Measurements from ENCODE around the gene LEO1.
"Not testable (repeated sequence)": the region's sequence is repeated elsewhere in the genome, so short reads cannot be mapped to it uniquely, and the experiment has no call there.

LEO1 gene

DNA sequence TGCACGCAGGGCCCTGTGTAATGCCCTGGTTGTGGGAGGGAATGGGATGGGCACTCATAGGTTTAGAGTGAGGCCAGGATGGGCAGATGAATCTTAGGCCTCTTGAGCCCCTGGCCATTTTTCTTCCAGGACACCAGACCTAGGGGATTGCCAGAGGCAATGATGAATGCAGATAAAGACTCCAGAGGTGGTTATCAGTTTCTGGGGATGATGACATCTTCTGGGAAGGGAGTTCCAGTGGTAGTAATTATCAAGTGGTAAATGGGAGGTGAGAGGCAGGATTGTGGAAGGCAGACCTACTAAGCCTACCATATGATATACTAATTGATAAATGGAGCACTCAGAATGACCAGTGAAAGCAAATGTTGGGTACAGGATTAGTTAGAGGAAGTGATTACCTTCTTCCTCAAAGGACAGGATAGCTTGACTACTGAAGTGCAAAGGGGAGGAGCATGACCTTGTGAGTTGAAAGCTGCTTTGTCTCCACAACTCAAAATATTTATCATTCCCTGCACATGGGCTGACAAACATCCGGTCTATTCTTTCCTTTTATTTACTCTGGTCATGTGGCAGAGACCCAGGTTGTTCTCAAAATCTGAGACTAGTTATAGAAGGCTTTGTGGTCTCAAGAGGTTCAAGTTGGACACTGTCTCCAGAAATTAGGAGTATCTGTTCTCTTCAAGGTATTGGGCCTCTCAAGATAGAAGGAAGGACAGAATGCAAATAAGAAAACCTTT lies 37.3 kb upstream of the LEO1 start:
- peak; percentile 53 for ATAC-seq
- Mint-ChIP-seq H3K4me1 (peaks cover 42% of the 10 kb centered on the region), H3K4me3 (no peak overlapping the region), H3K9me3 (no peaks in the 10 kb centered on the region), H3K27ac (peak overlapping the region; percentile 84), H3K27me3 (no peaks in the 10 kb centered on the region), H3K36me3 (no peaks in the 10 kb centered on the region)

DNA sequence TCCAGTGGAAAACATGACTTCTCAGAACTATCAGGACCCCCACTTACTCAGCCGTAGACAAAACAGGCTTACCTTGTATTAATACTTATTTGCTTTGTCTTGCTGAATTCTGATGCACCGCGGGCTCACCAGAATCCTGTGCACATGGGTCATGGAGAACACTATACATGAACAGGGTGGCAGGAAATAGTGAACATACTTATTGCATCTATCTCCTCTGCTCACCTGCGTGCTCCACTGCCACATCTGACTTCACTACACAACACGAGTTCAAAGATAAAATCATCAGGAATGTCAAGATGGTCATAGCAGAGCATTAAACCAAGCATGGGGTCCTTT lies 36.8 kb upstream of the LEO1 start:
- no peak overlapping the region for H3K4me3 Mint-ChIP-seq
- no peaks in the 10 kb centered on the region for H3K27me3 Mint-ChIP-seq
- ATAC-seq: no peak
- no peaks in the 10 kb centered on the region for H3K36me3 Mint-ChIP-seq
- H3K9me3 Mint-ChIP-seq: no peaks in the 10 kb centered on the region
- peak overlapping the region; percentile 84 for H3K27ac Mint-ChIP-seq
- peaks cover 38% of the 10 kb centered on the region for H3K4me1 Mint-ChIP-seq

DNA sequence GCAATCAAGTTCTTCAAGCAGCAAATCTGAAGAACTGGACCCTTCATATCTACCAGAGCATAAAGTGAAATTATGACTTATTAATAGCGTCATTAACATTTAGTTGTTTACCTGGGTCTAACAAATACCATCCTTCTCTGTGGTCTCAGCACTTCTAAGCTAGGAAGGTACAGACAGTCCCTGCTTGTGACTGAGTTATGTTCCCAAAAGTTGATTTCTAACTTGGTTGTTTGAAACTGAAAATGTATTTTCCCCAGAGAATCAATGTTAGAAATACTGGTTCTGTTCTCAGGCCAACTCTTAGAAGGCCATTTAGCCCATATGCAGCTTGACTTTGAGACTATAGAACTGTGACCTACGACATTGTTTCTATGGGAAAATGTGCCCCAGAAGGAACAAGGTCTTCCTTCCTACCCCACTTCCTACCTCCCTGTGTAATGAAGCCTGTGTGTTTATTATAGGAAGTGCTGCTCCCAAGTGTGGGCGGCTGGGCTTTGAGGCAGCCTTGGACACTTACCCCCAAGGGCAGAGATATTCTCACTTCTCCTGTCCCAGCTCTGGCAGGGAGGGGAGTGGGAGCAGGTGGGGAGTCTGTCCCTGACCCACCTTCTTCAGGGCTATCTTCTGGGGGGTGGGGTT lies 35.2 kb upstream of the LEO1 start:
- H3K4me1 Mint-ChIP-seq: peaks cover 43% of the 10 kb centered on the region

DNA sequence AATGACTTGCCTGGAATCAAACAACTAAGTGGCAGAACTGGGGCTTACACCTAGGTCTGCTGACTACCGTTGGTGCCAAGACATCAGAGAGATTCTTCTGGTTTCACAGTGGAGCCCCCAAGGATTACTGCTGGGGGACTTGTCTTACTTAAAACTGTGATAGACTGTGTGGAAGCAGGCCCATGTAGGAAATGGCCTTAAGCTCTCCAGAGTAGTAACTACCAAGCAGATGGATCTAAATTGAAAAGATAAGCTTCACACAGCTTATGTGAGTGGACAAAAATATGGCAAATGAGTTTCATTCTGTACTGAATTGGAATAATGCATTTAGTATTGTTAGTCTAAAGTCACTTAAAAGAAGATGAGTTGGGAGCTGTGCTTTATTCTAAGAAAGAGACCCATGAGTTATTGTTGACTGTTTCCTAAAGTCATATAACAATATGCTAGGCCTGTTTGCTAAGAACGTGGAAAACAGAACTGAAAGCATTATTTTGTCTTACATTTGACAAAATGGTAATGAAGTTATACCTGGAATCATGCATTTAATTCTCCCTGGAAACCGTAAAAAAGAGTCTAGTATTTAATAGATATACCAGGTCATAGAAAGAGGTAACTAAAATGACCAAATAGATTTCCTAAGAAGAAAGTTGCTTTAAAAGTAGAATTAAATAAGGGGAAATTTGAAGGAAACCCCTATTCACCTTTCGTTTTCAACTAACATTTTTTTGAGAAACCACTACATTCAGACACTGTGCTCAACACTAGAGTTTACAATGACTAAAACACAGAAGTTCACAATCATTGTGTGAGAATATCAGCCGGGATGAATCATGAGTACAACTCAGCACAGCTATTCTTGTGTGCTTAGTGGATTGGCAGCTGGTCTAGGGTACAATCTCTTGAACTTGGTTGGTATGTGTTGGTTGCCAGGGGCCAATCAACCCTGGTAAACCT lies 34.4 kb upstream of the LEO1 start:
- Mint-ChIP-seq H3K4me3 (no peak overlapping the region), H3K27ac (peak overlapping the region; percentile 82), H3K27me3 (no peaks in the 10 kb centered on the region), H3K9me3 (peaks cover 6% of the 10 kb centered on the region), H3K4me1 (peaks cover 43% of the 10 kb centered on the region), H3K36me3 (peaks cover 9% of the 10 kb centered on the region)
- ATAC-seq: peak; percentile 93

More for the DNA sequence above, 35.2 kb upstream of the LEO1 start:
- Mint-ChIP-seq H3K9me3 (peaks cover 6% of the 10 kb centered on the region), H3K27ac (peak overlapping the region; percentile 82), H3K36me3 (peaks cover 9% of the 10 kb centered on the region), H3K27me3 (no peaks in the 10 kb centered on the region), H3K4me3 (peak overlapping the region; percentile 29)
- ATAC-seq: no peak

DNA sequence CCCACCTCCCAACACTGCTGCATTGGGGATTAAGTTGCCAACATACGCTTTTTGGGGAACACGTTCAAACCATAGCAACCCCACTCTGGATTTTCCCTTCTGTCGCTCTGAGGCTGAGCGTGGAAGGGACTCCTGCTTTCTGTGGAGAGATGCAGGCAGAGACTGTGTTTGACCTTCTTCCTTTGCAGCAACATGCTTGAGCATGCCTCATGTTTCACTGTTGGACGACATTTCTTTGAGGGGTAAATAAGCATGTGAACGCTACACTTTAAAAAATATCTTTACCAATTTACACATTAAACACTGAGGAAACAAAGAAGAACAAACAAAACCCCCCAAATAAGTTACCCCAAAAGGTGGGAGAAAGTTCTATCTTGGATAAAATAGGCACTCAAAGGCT lies 33.2 kb upstream of the LEO1 start:
- peaks cover 43% of the 10 kb centered on the region for H3K4me1 Mint-ChIP-seq

DNA sequence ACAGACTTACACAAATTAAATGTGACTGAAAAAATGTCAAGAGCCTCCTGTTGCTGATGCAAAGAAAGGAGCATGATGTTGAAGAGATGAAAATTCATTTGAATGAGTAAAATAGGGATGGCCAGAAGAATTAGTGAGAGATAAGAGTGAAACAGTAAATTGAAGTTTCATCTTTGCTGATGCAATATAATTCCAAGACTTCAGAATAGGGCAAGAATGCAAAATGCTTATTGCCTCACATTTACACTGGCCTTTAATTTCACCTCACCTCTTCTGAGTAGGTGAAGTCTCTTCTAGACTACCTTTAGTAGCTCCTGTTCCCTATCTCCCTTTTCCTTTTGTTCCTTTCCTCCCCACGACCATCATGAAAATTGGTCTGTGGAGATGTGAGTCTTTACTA lies 32.1 kb upstream of the LEO1 start:
- H3K4me3 Mint-ChIP-seq: no peak overlapping the region
- H3K9me3 Mint-ChIP-seq: peaks cover 6% of the 10 kb centered on the region

More for the DNA sequence above, 33.2 kb upstream of the LEO1 start:
- ATAC-seq: no peak
- Mint-ChIP-seq H3K36me3 (peaks cover 9% of the 10 kb centered on the region), H3K4me3 (no peak overlapping the region), H3K9me3 (peaks cover 6% of the 10 kb centered on the region), H3K27ac (peak overlapping the region; percentile 82), H3K27me3 (no peaks in the 10 kb centered on the region)

DNA sequence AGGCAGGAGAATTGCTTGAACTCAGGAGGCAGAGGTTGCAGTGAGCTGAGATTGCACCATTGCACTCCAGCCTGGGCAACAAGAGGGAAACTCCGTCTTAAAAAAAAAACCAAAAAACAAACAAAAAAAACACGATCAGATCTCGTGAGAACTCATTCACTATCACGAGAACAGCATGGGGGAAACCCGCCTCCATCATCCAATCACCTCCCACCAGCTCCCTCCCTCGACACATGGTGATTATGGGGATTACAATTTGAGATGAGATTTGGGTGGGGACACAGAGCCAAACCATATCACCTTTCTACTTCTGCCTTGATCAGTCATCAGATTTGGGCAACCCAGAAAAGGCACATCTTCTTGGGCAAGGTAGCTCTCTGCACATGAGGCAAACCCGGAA lies 31.5 kb upstream of the LEO1 start:
- not testable (repeated sequence) for H3K9me3 Mint-ChIP-seq, ATAC-seq, H3K27me3 Mint-ChIP-seq, H3K36me3 Mint-ChIP-seq, H3K4me3 Mint-ChIP-seq
- peak overlapping the region; percentile 43 for H3K27ac Mint-ChIP-seq
- peaks cover 32% of the 10 kb centered on the region for H3K4me1 Mint-ChIP-seq

More for the DNA sequence above, 32.1 kb upstream of the LEO1 start:
- H3K36me3 Mint-ChIP-seq: peaks cover 9% of the 10 kb centered on the region
- ATAC-seq: no peak
- peaks cover 38% of the 10 kb centered on the region for H3K4me1 Mint-ChIP-seq
- no peak overlapping the region for H3K27ac Mint-ChIP-seq
- no peaks in the 10 kb centered on the region for H3K27me3 Mint-ChIP-seq

DNA sequence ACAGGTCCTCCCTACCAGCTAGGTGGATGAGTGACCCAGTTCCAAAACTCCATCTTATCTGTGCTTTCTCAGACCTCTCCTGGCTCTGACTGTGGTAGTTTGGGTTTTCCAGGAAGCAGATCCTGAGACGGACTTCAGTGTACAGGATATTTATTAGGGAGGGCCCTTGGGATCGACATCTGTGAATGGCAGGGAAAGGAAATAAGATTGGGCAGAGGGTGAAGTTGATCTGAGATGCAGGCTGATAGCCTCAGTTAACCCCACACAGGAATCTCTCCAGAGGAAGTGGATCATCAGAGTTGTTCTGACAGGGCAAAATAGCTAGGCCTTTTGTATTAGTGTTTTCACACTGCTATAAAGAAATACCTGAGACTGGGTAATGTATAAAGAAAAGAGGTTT lies 30.8 kb upstream of the LEO1 start:
- Mint-ChIP-seq H3K4me3 (no peak overlapping the region), H3K27me3 (no peaks in the 10 kb centered on the region), H3K27ac (peak overlapping the region; percentile 43), H3K4me1 (peaks cover 27% of the 10 kb centered on the region), H3K36me3 (peaks cover 9% of the 10 kb centered on the region), H3K9me3 (peaks cover 6% of the 10 kb centered on the region)
- no peak for ATAC-seq

DNA sequence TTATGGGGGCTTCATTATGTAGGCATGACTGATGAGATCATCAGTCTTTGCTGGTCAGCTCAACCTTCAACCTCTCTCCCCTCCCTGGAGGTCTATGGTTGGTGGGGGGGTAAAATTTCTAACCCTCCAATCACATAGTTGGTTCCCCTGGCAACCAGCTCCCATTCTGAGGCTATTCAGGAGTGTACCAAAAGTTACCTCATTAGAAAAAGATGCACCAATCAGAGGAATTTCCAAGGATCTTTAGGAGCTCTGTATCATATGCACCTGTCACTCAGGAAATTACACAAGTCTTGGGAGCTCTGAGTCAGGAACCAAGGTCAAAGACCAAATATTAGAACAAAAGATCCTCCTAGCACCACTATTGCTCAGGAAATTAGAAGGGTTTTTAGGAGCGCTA lies 21.4 kb upstream of the LEO1 start:
- H3K9me3 Mint-ChIP-seq: no peaks in the 10 kb centered on the region
- no peaks in the 10 kb centered on the region for H3K36me3 Mint-ChIP-seq
- H3K27me3 Mint-ChIP-seq: no peaks in the 10 kb centered on the region
- H3K27ac Mint-ChIP-seq: no peak overlapping the region
- H3K4me1 Mint-ChIP-seq: no peaks in the 10 kb centered on the region
- no peak for ATAC-seq
- no peak overlapping the region for H3K4me3 Mint-ChIP-seq

DNA sequence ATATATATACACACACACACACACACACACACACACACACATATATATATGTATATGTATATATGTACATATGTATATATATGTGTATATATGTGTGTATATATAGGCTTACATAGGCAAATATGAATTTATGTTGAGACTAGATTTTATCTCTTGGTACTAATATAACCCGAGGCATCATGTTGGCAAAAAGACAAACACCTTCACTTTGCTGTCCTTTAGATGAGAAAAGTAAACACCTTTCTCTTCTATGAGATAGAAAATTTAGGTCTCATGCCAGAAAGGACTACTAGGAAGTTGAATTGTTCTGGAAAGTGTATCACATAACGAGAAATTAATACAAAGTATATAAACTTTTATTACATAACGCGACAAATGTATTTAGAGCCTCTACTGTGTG lies 19.6 kb upstream of the LEO1 start:
- no peak for ATAC-seq
- H3K9me3 Mint-ChIP-seq: no peaks in the 10 kb centered on the region

DNA sequence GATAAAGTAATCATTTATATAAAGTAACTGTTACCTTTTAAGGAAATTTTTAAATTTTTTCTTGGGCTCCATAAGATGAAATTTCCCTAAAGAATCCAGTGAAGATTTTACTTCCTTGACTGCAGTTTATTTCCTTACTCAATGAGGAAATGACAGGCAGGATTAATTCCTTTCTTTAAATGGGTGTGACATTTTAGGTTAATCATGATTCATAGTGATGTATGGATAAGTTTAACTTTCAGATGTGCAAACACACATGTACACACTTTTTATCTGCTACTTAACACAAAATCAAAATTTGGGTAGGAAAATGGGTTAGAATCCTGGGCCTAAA lies 11.2 kb upstream of the LEO1 start:
- Mint-ChIP-seq H3K36me3 (no peaks in the 10 kb centered on the region), H3K27ac (no peak overlapping the region), H3K9me3 (no peaks in the 10 kb centered on the region), H3K4me1 (peaks cover 11% of the 10 kb centered on the region), H3K4me3 (no peak overlapping the region), H3K27me3 (no peaks in the 10 kb centered on the region)
- no peak for ATAC-seq

More for the DNA sequence above, 19.6 kb upstream of the LEO1 start:
- Mint-ChIP-seq H3K27ac (no peak overlapping the region), H3K4me1 (no peaks in the 10 kb centered on the region), H3K36me3 (no peaks in the 10 kb centered on the region), H3K4me3 (no peak overlapping the region), H3K27me3 (no peaks in the 10 kb centered on the region)

DNA sequence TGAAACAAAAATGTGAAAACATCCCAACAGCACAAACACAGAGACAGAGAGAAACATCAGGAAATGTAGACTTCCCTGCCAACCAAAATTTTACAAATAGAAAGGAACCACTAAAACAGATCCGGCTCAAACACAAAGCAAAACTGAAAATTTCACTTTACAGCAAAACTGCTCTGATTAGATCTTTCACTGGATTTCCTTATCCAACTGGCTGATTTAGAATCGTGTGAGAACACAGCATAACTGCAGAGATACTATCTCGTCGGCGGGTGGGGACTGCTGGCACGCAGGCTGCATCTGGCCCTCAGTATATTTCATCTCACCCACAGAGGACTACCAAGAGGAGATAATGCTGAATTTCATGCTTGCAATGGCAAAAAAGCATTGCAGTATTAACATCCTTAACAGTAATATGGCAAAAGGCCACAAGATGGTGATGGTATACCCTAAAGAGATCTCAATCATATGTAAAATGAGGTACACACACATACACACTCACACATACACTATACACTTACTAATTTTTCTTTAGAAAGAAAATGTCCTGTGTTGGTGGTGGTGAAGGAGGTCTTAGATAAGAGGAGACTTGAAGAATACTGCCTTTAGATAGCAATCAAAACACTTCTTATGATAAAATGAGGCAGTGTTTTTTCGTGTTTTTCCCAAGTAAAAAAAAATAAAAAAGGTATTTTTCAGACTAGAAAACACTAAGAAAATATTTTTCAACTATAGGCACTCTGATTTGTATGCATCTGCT lies 10.6 kb upstream of the LEO1 start:
- Mint-ChIP-seq H3K27ac (peak overlapping the region; percentile 28), H3K27me3 (no peaks in the 10 kb centered on the region), H3K4me3 (peak overlapping the region; percentile 54), H3K9me3 (no peaks in the 10 kb centered on the region), H3K36me3 (no peaks in the 10 kb centered on the region), H3K4me1 (peaks cover 11% of the 10 kb centered on the region)
- peak; percentile 71 for ATAC-seq

DNA sequence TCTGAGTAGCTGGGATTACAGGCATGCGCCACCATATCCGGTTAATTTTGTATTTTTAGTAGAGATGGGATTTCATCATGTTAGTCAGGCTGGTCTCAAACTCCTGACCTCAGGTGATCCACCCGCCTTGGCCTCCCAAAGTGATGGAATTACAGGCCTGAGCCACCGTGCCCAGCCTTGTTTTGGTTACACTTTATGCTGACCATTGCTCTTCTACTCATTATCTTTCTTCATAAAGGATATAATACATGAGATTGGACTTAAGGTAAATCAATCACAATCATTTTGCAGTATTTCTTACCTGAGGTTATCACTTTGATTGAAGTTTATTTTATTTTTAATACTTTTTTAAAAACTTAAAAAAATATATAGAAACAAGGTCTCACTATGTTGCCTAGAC lies 2.2 kb upstream of the LEO1 start:
- H3K27ac Mint-ChIP-seq: no peak overlapping the region
- peaks cover 17% of the 10 kb centered on the region for H3K4me1 Mint-ChIP-seq

DNA sequence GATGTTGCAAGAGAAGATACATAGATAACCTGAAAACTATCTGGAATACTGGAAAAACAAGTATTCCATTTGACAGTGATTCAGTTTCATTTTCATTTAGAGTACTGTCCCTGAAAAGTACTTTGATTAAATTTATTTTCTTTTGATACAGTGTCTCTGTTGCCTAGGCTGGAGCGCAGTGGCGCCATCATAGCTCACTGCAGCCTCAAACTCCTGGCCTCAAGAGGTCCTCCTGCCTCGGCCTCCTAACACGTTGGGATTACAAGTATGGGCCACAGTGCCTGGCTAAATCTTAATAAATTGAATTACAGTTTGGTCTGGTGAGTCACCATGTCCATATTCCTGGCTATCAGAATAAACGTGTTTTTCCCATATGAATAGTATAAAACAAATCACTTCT lies 1.6 kb upstream of the LEO1 start:
- ATAC-seq: no peak

More for the DNA sequence above, 2.2 kb upstream of the LEO1 start:
- ATAC-seq: no peak
- Mint-ChIP-seq H3K27me3 (no peaks in the 10 kb centered on the region), H3K4me3 (no peak overlapping the region), H3K36me3 (no peaks in the 10 kb centered on the region), H3K9me3 (no peaks in the 10 kb centered on the region)

DNA sequence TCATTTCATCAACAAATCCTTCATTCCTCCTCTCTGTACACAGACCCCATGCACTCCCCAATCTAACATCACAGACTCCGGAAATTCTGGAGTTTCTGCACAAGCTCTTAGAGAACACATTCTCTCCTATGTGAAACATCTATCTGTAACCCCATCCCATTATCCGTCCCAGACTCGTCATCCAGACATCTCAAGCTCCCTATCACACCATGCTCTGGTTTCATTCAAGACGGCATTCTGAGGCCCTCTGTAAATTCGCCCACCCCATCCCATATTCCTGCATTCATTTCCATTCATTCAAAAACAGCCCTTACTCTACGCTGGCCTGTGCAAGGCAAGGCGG lies 575 bp downstream of the LEO1 start:
- peaks cover 18% of the 10 kb centered on the region for H3K36me3 Mint-ChIP-seq
- H3K4me3 Mint-ChIP-seq: peak overlapping the region; percentile 97
- H3K9me3 Mint-ChIP-seq: peaks cover 6% of the 10 kb centered on the region
- H3K27me3 Mint-ChIP-seq: no peaks in the 10 kb centered on the region
- peak; percentile 37 for ATAC-seq
- H3K27ac Mint-ChIP-seq: peak overlapping the region; percentile 96
- H3K4me1 Mint-ChIP-seq: peaks cover 17% of the 10 kb centered on the region

More for the DNA sequence above, 1.6 kb upstream of the LEO1 start:
- Mint-ChIP-seq H3K4me3 (no peak overlapping the region), H3K36me3 (no peaks in the 10 kb centered on the region), H3K4me1 (peaks cover 17% of the 10 kb centered on the region), H3K27me3 (no peaks in the 10 kb centered on the region), H3K9me3 (no peaks in the 10 kb centered on the region), H3K27ac (no peak overlapping the region)

Data from stimulated activated memory B cell treated with anti-CD40 and anti-IgM and Interleukin-4, amounts not matched to agents 10 μg/mL and 1 μg/mL and 100 μg/mL, for 72 hours (primary cell).